GM18519 (cell line): Measurements from ENCODE around the gene CNOT11.

Source experiments
- ATAC-seq: cut with Tn5 transposase; IDR thresholded peaks from one replicate; pipeline ENCODE4 v1.9.1; 2021; ENCODE audit warnings: mild to moderate bottlenecking, moderate library complexity; ENCODE audit not compliant: unreplicated experiment, low FRiP score

The CNOT11 gene

GRCh38 chr2:101272045-101272784 is 19.5 kb downstream of the CNOT11 start:
- peak; percentile 94 for ATAC-seq

DNA sequence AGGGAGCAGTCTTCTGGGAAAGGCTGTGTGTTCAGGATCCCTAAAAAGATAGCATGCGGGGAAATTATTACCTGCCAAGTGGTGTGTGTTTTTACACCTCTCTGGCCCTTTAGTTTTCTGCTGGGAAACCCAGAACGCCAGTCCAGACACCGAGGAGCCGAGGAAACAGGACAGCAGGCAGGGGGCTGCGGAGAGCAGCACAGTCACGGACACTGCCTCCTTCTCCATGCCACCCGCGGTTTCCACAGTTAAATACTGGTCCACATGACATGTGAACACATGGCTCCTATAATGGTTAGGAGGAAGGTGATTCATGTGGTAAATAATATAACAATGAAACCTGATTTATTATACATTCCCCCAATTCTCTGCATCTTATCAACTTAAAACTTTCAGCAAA is 20.4 kb downstream of the CNOT11 start:
- ATAC-seq: no peak

GRCh38 chr2:101274142-101274541 is 21.5 kb downstream of the CNOT11 start:
- no peak for ATAC-seq

DNA sequence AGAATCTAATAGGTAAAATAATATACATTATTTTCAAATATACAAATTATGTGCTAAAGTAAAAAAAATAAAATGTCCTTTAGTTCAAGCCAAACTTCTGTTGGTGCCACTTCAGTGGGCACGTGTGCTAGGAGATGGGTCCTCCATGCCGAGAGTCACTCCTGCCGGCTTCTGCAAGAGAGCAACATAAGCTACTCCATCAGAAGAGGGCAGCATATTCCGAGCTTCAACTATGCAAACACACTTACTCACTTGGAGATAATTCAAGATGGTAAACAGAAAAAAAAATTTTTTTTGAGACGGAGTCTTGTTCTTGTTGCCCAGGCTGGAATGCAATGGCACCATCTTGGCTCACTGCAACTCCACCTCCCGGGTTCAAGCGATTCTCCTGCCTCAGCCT is 24.4 kb downstream of the CNOT11 start:
- ATAC-seq: no peak

GRCh38 chr2:101278925-101279324 is 26.2 kb downstream of the CNOT11 start:
- ATAC-seq: no peak

- no peak for ATAC-seq
Measured at GRCh38 chr2:101281482-101281881, 28.8 kb downstream of the CNOT11 start.

GRCh38 chr2:101282980-101283379 is 30.3 kb downstream of the CNOT11 start:
- ATAC-seq: no peak

DNA sequence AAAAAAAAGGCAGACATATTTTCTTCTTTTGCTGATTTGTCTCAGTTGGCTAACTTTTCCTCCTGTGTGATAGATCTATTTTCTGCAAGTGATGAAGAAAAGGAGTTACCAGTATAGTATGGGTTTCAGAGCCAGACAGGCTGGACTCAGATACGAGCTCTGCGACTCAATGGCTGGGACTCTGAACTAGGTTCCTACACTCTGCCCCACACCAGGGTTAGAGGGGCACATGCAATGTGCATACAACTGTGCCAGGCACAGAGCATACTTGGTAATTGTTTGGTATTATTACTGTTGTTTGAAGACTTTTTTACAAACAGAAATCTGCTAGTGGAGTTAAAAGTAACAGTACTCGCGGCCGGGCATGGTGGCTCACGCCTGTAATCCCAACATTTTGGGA is 34.0 kb downstream of the CNOT11 start:
- no peak for ATAC-seq

DNA sequence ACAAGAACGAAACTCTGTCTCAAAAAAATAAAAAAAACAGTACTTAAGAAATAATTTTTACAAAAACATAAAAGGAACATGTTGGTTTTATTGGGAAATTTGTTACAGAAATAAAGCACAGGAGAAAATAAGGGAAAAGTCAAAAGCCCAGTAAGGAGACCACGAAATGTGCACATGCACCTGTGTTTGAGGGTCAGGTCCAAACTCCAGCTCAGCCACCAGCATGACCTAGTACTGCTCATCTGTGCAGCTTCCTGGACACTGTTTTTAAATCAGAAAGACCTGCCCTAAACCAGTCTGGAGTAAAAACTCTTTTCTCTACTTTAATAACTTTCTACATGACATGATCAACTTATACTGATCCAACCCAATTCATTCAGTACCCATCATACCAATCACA is 34.6 kb downstream of the CNOT11 start:
- no peak for ATAC-seq

DNA sequence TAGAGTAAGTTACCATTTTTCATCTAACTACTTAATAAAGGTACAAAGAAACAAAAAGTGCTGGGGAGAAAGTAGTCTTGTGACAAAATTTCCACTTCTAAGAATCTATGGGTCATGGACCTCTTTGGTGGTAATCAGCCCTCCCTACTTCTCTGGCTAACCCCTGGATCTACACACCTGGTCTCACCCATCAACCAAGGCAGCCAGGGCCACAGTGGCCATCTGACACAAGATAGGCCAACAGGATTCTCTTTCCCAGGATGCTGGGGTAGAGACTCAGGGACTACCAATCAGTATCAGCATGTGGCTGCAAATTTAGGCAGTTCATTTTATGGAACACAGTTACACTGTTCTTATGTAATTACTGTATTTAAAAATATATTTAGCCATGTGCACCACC is 38.0 kb downstream of the CNOT11 start:
- no peak for ATAC-seq

GRCh38 chr2:101291973-101292372 is 39.3 kb downstream of the CNOT11 start:
- ATAC-seq: no peak

- no peak for ATAC-seq
Measured at GRCh38 chr2:101293544-101293943, 40.9 kb downstream of the CNOT11 start.

GRCh38 chr2:101294861-101295260 is 42.2 kb downstream of the CNOT11 start:
- no peak for ATAC-seq

DNA sequence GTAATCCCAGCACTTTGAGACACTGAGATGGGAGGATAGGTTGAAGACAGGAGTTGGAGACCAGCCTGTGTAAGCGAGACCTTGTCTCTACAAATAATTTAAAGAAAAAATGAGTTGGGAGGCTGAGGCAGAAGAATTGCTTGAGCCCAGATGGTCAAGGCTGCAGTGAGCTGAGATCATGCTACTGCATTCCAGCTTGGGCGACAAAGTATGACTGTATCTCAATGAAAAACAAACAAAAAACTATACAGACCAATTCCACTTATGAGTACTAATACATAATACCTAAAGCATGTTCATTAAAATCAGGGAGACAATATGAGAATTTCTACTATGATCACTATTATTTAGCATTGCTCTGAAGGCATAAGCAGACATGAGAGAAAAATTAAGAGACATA is 43.2 kb downstream of the CNOT11 start:
- ATAC-seq: no peak

- ATAC-seq: no peak
Measured at GRCh38 chr2:101296371-101296770, 43.7 kb downstream of the CNOT11 start.

DNA sequence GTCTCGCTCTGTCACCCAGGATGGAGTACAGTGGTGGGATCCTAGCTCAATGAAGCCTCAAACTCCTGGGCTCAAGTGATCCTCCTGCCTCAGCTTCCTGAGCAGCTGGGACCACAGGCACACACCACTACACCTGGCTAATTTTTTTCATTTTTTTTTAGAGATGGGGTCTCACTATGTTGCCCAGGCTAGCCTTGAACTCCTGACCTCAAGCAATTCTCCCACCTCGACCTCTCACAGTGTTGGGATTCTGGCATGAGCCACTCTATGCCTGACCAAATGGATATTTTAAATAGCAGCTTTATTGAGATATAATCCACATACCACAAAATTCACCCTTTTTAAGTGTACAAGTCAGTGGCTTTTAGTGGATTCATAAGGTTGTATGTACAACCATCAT is 44.7 kb downstream of the CNOT11 start:
- ATAC-seq: no peak

DNA sequence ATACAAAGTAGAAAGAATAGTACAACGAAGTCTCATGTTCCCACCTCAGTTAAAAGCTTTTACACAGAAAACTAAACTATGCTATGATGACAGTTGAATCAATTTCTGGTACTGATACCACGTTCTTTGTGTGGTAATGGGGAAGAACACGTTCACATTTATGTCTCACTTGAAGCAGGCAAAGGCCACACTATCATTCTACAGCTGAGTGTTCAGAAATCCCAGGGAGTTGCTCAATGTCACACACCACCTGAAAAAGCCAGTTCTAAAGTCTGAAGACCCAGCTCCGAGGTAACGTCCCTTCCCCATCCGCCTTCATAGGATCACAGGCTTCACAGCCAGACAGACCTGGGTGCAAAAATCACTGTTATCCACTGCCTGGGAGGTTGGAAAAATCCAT is 46.9 kb downstream of the CNOT11 start:
- ATAC-seq: no peak

GRCh38 chr2:101300164-101300563 is 47.5 kb downstream of the CNOT11 start:
- ATAC-seq: no peak

GRCh38 chr2:101300836-101301235 is 48.1 kb downstream of the CNOT11 start:
- no peak for ATAC-seq

DNA sequence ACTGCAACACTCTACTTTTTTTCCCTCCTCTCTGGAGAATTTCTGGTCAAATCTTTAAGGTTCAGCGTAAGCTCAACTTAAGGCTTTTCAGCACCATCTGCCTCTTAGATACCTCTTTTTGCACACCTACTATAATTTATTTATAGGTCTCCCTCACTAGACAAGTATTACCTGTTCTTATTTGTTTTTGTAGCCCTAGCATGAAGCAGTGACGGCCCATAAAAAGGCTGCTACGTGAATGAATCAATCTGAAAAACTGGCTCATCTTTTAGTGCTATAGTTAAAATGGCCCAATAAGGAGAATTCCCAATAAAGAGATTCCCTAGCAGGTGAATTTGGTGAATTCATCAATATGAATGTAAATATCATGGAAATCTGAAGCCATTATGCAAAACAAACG is 49.3 kb downstream of the CNOT11 start:
- ATAC-seq: no peak

DNA sequence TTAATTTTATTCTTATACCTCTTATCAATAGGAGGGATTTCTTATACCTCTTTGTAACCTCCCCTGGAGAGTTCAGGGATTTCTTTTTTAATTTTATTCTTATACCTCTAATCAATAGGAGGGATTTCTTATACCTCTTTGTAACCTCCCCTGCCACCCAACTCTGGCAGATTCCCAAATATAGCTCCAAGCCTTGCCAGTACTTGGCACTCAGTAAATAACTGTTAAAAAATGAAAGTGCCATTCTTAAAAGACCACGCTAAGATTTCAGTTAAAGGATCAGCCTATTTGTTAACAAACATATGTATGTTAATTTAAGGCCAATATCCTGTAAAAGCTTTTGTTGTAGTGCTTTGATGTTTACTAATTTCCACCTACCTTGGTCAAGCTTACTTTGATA is 51.0 kb downstream of the CNOT11 start:
- ATAC-seq: no peak

DNA sequence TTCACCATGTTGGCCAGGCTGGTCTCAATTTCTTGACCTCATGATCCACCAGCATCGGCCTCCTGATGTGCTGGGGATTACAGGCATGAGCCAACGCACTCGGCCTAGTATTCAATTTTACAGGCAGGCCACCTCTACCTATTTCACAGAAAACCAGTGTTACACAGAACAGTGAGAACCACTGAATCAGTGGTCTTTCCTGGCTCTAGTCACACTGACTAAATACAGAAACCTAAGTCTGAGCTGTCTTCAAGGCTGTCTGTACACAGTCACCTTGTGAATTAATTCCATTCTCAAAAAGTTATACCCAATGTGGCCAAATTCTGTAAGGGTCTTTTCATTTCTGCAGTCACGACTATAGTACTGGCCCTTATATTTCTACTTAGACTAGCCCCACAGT is 52.3 kb downstream of the CNOT11 start:
- ATAC-seq: no peak
